CD4-positive, alpha-beta T cell treated with Interleukin-17A for 1 hour (primary cell): Measurements from ENCODE around the gene VMO1.
"Not testable (repeated sequence)": the region's sequence is repeated elsewhere in the genome, so short reads cannot be mapped to it uniquely, and the experiment has no call there.

Experiments used
- DNase-seq: peaks from one replicate; pipeline ENCODE4 v3.0.0-alpha.2; 2020

VMO1 gene

GRCh38 chr17:4786106-4786511, at the start of gene VMO1:
VMO1 (minus strand) TSS chr17:4786364; CDS start chr17:4786352, 12 bp downstream.
- no peak for DNase-seq

GRCh38 chr17:4834681-4835020, 48.5 kb upstream of the VMO1 start:
- DNase-seq, result no peak

DNA sequence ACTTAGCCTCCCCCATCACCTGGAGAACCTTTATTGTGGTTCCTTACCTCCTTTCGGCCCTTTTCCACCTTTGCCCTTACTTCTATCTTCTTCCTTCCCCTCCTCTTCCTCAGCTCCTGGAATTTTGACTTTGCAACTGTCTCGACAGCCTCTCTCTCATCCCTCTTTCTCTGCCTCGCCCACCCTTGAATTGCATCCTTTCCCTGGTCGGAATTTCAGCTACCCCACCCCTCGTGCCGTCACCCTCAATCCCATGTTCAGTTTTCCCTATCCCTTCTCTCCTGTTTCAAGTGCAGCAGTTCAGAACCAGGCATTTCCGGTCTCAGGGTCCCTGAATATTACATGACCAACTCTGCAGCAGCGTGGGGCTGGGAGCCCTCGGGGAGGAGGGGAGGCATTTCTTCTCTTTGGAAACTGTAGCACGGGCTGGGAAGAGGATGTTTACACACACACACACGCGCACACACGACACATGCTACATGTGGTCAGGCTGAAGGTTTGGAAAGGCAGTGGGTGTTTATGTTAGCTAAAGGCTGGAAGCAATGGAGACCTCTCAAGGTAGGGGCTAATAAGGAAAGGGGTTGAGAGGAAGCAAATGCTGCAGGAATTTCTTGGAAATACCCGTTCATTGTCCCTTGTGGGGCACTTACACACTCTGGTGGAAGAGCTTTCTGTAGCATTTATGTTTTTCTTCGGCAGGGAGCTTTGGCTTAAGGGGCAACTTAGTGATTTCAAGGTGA, 47.9 kb upstream of the VMO1 start:
- DNase-seq, result no peak

GRCh38 chr17:4833178-4833940, 47.2 kb upstream of the VMO1 start, which contains the start of gene MINK1:
MINK1 (plus strand) TSS chr17:4833340; CDS start chr17:4833584, 244 bp downstream.
- DNase-seq, result peak; percentile 94

- DNase-seq, result not testable (repeated sequence)
Observed at GRCh38 chr17:4832829-4833177, 46.6 kb upstream of the VMO1 start.

DNA sequence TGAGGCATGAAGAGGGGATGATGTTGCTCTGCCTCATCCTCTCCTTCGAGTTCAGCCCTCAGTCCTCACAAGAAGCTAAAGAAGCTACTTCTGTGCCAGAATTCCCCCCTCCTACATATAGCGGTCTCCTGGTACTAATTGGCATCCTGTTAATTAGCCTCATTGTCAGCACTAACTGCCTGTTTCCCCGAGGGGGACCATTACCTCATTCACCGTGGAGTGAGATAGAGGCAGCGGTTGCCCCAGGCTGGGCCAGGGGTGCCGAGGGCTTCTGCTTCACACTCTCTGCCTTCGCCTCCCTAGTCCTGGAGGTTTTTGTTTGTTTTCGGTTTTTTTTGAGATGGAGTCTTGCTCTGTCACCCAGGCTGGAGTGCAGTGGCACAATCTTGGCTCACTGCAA, 41.2 kb upstream of the VMO1 start:
- no peak for DNase-seq

GRCh38 chr17:4823373-4824089, 37.4 kb upstream of the VMO1 start:
- no peak for DNase-seq

DNA sequence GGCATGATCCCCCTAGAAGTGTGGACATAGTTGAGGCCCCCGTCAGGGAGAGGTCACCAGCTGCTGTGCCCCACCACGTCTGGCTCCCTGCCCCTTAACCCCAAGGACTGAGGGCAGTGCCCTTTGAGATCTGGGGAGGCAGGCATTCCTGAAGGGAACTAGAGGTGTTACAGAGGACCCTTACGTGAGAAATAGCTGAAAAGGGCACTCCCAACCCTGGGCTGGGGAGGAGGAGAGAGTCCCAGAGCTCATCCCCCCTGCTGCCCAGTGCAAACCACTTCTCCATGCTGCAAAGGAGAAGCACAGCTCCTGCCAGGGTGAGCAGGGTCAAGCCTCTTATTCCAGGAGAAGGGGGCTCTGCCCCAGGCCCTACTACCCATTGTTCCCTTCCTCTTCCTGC, 36.7 kb upstream of the VMO1 start:
- DNase-seq, result no peak

DNA sequence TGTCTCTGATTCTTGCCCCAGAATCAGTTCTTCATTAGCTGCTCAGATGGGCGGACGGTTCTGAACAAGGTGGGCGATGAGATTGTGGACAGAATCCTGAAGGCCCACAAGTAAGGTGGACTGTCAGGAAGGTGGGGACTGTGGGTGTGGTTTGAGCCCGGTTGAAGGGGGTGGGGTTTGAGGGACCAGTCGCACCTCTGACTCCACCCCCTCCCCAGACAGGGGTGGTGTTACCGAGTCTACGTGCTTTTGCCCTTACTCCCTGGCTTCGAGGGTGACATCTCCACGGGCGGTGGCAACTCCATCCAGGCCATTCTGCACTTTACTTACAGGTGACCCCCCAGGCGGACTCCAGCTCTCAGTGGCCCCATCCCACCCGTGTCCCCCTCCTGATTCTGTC, 32.1 kb upstream of the VMO1 start:
- no peak for DNase-seq

- DNase-seq, result no peak
Observed at GRCh38 chr17:4816826-4817225, 30.7 kb upstream of the VMO1 start.

- no peak for DNase-seq
Observed at GRCh38 chr17:4815043-4815675, 29.0 kb upstream of the VMO1 start.

- DNase-seq, result no peak
Observed at GRCh38 chr17:4812690-4813089, 26.5 kb upstream of the VMO1 start.

- DNase-seq, result no peak
Observed at GRCh38 chr17:4811471-4811870, 25.3 kb upstream of the VMO1 start.

GRCh38 chr17:4810696-4811290, 24.6 kb upstream of the VMO1 start:
- no peak for DNase-seq

DNA sequence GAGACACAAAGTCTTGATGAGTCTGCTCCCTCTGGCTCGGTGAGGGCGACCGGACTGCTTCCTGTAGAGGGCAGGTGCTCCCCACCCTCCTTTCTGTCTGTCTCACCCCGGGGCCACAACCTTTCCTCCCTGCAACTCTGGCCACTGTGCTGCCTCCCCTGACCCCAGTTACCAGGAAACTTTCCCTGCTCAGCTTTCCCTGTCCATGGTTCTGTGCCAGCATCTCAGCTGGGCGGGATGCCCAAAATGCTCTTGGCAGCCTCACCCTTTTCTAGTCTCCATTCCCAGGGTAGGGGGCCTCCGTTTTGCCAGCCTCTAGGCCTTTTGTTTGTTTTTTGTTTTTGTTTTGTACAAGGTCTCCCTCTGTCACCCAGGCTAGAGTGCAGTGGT, 22.2 kb upstream of the VMO1 start:
- no peak for DNase-seq

- DNase-seq, result no peak
Observed at GRCh38 chr17:4807605-4808377, 21.6 kb upstream of the VMO1 start.

DNA sequence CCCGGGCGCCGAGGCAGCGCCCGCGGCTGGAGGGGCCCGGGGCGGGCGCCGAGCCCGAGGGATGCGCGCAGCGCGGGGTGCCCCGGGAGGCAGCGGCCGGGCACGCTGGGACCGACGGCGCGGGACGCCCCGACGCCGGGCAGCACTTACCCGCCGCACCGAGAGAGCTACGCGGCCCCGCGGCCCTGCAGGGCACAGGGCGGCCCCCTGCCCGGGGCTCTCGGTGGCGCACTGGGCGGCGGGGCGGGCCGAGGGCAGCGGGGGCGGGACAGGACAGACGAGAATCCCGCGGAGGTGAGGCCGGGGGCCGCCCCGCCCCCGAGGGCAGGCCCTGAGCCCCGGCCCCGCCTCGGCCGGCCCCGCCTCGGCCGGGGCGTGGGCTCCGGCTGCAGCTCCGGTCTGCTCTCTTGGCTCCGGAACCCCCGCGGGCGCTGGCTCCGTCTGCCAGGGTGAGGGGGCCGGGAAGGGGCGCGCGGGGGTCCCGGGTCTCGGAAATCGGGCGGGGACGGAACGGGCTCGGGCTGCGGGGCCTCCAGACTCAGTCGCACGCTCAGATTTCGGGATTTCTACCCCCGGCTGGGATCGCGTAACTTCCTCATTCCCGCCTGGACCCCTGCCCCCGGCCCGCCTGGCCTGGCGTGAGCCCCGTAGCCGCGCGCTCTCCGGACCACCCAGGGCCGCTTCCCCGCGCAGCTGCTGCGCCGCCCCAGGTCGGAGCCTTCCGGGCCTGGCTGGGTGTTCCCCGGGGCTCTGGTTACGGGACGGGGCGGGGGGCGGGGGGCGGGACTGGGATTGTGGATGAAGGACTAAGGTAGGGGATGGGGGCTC, 20.8 kb upstream of the VMO1 start, which contains the start of gene PLD2:
Gene PLD2 (plus strand): TSS at position 376 of the 828 bp plus-strand sequence. CDS start 621 bp downstream, outside the sequence.
- DNase-seq, result peak; percentile 88

DNA sequence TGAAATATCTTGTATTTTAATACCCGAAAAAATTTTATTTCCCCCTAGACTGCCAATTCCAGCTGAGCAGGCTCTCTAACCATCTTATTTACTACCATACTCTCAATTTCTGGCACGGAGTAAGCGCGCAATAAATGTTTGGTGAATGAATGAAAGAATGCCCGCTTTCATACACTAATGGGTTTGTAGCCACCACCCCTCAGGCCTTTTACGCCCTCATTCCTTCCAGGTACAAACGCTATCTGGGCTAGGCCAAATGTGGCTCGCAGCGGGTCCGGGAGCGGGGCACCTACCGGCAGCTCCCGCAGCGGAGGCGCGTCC, 20.3 kb upstream of the VMO1 start:
- DNase-seq, result no peak

- no peak for DNase-seq
Observed at GRCh38 chr17:4802228-4802627, 16.1 kb upstream of the VMO1 start, which contains the start of gene C17orf114. C17orf114 (minus strand) TSS chr17:4802328.

- DNase-seq, result no peak
Observed at GRCh38 chr17:4800462-4801196, 14.5 kb upstream of the VMO1 start.
